HG02623 (cell line): ENCODE measurements around the gene LENEP.

Experiments used
- ATAC-seq: cut with Tn5 transposase; IDR thresholded peaks from one replicate; pipeline ENCODE4 v1.9.1; 2021; ENCODE audit warnings: moderate library complexity; ENCODE audit not compliant: unreplicated experiment

The LENEP gene

DNA sequence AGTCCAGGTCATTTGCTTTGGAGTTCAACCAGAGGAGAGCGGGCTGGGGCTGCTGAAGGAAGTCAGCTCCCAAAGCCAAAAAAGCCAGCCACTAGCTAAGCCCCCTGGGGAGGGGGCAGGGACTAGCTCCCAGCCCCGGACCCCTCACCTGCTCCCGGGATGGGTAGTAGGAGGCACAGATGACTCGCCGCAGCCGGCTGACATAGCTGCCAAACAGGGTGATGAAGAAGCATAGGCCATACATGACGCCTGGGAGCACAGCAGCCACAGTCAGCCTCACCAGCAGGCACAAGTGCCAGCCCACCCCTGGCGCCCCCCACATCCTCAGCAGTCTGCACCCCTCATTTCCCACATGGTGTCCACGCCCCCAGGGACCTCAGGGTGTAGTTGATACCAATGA is 32.8 kb downstream of the LENEP start:
- no peak for ATAC-seq

DNA sequence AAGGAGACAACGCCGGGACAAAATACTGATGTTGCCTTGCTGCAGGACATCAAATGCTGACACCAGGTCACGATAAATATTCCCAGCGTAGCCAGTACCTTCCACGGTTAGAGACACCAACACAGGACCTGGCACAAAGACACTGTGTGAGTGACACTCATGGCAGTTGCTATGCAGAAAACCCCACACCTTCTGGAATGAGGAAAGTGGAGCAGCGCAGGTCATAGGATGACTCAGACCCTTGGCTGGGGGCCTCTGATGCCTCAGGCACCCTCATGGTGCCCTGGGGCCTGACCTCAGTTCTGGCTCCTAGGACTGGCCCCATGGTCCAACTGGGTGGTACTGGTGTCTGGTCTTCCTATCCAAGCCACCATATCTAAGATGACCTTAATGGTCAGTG is 33.2 kb downstream of the LENEP start:
- ATAC-seq = no peak

DNA sequence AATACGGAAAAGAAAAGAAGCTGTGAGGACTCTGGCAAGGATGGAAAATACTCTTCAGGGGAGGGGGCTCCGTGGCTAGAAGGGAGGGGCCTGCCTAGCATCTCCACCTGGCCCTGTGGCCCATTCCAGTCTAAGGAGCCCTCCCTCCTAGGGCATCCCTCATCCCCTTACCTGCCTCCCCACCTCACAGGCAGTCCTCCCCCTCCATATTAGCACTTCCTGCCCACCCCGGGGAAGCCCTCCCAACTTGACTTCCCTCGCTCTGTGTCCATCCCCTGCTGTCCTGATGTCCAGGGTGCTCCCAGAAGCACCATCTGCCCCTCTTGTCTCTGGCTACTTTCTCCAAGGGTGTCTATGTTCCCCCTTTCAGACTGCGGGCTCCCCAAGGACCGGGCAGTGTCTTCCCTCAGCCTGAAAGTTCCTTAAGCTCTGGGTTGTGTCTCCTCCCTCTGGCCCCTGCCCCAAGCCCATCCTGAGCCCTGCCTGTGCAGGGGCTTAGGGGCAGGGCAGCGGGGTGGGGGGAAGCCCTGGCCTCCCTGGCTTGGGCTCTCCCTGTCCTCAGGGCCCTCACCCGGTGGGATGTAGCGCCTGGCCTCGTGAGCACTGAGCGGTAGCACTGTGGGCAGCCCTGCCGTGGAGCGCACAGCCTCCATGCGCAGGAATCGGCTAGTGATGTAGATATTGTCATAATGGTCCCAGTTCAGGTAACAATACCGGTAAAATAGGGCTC is 36.3 kb downstream of the LENEP start:
- no peak for ATAC-seq

DNA sequence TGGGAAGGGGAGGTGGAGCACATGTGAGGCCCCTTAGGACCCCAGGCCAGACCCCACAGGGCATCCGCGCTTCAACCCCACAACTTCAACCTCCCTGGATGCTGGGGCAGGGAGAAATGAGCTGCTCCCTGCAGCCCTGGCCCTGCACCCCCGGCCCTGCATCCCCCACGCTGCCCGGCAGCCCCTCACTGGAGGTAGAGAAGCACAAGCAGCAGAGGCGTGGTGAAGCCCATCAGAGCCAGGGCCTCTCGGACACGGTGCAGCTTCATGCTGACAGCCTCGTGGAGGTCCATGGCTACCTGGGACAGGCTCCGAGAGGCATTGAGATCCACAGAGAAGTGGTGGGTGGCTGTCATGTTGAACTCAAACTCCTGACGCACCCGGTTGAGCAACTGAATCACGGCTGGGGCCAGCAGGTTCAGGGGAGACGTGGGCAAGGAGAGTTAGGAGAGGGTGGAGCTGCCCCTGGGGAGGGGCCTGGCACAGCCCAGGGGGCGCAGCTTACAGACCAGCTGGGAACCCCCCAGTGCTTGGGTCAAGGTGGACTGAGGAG is 36.9 kb downstream of the LENEP start:
- no peak for ATAC-seq

DNA sequence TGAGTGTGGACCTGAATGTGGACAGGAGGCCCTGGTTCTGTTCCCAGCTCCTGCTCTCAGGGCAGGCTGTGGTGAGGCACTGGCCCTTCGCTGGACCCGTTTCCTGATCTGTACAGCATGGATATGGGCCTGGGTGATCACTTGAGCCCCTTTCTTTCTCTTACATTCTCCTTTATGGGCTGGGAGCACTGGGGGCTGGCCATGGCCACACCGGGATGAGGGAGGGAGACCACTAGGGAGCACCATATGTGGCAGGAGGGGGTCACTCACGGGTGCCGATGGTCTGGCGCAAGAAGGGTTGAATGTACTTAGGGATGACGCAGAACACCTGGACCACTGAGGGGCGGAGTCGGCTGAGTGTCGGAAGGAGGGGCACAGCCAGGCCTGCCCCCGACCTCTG is 37.5 kb downstream of the LENEP start:
- no peak for ATAC-seq

DNA sequence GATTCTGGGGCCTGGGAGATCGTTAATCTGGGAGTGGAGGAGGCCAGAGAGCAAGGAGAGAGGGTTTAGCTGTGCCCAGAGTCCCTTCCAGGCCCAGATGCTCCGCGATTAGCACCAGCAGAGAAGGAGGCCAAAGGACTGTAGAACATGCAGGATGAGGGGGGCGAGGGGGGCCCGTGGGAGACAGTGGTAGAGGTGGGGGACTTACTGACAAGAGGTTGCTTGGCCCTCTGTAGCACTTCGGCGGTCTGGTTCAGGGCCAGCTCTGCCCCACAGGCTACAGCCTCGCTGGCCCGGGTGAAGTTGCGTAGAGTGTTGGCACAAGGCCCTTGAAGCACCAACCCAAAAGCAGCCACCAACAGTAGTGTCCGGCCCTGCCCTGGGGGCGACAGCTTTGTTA is 39.5 kb downstream of the LENEP start:
- no peak for ATAC-seq

DNA sequence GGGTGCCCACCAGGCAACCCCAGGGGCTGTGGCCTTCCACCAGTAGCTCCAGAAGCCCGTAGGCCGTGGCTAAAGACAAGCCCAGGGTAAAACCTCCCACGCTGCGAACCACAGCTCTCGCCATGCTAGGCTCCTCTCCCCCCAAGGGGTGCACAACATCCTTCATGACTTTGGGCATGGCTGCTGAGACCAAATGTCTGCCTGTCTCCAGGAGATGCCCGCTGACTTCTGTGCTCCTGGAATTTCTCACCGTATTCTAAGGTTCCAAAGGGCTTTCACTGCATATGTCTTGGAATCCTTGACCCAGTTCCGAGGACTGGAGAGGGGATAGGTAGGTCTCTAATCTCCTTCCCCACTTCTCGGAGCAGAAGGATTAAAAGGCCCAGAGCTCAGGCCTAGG is 40.1 kb downstream of the LENEP start, which contains the start of the genes DCST1 and DCST2:
Gene DCST1 (plus strand): TSS at position 301 of the 400 bp plus-strand sequence. CDS start 213 bp downstream, outside the sequence.
Gene DCST2 (minus strand): TSS at position 258 of the 400 bp plus-strand sequence. CDS start 80 bp downstream, at position 178.
- no peak for ATAC-seq

DNA sequence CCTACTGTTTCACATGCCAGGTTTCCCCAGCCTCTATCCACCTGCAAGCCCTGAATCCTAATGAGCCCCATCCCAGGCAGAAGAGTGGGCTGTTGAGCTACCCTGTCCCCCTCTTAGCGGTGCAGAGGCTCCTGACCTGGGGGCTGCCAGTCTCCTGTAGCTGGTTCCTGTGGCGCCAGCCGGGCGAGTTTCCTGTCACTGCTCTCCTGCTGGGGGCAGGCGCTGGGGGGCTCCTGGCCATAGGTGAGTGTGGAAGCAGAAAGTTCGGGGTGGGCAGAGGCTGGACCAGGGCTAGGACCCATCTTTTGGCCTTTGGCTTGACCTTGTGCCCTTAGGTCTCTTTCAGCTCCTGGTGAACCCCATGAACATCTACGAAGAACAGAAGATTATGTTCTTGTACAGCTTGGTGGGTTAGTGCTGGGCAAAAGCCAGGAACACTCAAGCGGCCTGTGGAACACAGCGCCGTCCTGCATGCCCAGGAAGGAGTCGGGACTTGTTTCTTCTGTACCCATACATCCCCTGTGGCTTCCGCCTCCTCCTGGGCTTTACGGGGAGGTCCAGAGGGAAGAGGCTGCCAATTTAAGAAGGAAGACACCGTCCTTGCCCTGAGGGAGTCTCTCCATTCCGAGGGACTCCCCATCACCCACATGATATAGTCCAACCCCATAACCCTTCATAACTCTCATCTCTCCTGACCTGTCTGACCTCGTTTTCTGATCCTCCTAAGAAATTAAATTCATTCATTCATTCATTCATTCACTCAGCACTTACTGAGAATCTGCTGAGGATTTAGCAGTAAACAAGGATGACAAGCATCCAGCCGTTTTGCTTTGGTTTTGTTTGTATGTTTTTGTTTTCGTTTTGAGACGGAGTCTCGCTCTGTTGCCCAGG is 41.2 kb downstream of the LENEP start:
- no peak for ATAC-seq

DNA sequence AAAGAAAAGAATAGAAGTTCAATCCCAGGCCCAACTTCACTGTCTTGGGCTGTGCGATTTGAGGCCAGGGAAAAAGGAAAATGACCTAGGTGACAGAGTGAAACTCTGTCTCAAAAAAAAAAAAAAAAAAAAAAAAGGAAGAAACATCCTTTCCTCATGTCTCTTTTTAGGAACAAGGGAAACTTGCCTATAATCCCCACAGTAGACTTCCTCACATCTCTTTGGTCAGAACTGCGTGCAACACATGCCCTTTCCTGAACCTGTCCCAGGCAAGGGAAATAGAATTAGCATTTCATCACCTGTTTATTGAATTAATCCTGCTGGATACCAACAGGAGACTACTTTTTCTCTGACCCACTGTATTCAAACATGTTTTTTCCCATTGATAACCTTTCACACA is 42.5 kb downstream of the LENEP start:
- no peak for ATAC-seq

DNA sequence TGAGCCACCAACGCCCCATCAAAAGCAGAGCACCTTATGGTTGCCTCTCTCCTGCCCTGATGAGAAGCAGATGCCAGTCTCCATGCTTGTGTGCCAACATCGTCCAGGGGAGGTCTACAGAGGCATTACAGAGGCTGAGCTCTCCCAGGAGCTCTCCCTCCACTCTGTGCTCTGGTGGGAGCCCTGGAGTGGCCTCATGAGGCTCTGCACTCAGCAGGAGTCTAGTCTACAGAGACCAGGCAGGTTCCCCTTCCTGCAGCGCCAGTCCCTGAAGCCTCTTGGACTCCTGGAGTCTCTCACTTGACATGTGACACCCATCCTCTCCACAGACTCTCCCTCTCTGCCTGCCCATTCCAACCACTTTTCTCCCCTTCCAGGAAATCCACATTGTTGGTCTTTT is 43.7 kb downstream of the LENEP start:
- ATAC-seq = no peak

DNA sequence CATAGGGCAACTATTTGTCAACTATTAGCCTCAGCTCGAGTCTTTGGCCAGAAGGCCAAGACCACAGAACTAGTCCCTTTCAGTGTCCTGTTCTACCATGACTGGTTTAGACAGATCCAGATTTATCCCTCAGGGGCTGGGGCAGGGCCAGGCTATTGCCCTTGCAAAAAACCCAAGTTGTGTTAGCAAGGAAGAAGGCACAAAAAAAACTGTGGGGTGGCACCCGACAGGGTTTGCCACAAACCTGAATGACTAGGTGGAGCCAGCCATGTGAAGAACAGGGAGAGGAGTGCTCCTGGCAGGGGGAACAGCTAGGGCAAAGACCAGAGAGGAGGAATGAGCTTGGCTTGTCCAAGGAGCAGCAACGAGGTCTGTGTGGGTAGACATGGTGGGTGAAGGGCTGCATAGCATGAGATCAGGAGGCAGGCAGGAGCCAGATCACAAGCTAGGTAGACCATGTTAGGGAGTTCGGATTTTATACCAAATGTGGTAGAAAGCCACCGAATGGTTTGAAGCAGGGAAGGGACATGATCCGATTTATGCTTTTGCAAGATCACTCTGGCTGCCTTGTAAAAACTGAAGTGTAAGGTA is 44.6 kb downstream of the LENEP start:
- no peak for ATAC-seq

DNA sequence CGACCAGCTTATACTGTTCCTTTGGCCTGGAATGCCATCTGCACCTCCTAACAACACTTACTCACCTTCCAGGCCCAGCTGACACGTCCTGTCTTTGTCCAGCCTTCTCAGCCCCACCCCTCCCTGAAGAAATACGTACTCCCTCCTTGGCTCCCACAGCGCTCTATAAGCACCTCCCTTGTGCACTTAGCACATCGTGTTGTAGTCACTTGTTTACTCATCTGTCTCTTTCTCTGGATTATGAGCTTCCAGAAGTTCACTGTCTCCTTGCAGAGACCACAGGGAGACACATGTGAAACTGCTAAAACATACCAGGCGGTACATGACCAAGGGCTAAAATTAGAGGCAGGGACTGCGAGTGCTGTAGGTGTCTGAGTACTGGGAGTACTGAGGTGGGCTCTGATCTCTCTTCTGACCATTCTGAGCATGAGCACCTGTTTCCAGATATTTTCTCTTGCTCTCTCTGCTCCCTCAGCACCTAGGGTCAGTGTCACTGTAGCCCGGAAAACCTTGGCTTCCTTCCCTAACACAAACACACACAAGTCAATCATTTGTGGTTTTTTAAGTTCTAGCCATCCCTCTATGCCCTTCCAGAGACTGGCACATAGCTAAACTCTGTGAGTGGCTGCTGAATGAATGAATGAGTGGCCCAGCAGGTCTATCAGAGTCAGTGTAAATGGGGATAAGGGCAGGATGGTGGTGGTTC is 45.4 kb downstream of the LENEP start:
- no peak for ATAC-seq

DNA sequence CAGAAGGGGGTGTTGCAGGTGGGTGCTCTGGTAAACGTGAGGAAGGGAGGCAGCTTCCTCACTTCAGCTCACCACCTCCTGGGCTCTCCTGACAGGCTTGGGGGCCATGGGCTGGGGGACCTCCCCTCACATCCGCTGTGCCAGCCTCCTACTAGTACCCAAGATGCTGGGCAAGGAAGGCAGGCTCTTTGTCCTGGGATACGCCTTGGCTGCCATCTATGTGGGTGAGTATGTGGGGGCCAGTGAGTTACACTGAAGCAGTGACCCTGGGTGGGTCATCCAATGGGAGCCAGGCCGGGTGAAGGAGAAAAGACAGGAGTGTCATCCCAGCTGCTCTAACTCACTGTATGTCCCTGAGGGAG is 45.9 kb downstream of the LENEP start:
- no peak for ATAC-seq

DNA sequence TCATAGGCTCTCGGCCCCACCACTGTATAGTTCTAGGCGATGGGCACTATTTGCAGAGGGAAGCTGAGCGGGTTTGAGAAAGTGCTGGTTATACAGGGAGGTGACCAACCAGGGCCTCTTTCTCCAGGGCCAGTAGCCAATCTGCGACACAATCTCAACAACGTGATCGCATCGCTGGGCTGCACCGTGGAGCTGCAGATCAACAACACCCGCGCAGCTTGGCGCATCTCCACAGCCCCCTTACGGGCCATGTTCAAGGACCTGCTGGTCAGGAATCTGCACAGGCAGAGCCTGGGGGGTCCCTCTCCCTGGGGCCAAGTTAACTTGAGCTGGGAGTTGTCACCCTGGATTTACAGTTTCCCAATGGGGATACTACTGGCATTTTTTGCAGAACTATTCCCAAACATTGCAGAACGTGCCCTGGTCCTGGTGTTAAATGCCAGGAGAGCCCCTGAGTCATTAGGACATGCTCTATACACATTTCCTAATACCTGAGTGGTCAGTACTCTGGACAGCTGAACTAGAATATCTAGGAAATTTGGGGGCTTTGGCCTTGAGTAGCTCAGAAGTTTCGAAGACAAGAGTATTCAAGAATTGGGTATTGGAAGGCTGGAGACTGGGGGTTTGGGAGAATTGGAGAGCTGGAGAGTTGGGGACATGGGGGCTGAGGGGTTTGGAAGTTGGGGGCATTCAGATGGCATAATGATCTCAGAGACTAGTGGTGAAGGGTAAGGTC is 47.1 kb downstream of the LENEP start:
- no peak for ATAC-seq

DNA sequence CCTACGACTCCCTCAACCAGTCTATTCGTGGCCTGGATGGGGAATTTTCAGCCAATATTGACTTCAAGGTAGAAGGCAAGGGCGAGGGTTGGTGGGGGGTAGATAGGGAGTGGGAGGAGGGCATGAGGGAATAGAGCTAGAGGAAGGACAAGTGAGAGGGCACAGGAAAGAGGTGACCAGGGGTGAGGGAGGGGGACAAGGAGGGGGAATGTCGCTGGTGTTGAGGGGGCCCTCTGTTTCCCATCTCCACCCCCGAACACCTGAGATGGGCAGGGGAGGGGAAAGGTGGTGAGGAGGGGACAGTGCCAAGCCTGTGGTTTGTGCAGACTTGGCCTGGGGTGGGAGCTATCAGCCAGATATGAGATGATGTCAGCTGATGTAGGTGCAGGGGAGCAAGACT is 49.4 kb downstream of the LENEP start:
- no peak for ATAC-seq

DNA sequence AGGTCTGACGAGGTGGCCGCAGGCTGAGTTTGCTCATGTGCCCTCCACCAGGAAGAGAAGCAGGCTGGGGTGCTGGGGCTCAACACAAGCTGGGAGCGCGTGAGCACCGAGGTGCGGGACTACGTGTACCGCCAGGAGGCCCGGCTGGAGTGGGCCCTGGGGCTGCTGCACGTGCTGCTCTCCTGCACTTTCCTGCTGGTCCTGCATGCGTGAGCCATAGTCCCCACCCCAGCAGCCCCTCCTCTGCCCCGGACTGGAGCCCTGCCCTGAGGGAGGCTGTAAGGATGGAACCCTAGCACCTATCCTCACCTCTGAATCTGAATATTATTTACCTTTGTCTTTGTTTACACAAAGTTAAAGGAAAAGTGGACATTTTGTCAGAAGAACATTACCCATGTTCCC is 49.9 kb downstream of the LENEP start:
- no peak for ATAC-seq

DNA sequence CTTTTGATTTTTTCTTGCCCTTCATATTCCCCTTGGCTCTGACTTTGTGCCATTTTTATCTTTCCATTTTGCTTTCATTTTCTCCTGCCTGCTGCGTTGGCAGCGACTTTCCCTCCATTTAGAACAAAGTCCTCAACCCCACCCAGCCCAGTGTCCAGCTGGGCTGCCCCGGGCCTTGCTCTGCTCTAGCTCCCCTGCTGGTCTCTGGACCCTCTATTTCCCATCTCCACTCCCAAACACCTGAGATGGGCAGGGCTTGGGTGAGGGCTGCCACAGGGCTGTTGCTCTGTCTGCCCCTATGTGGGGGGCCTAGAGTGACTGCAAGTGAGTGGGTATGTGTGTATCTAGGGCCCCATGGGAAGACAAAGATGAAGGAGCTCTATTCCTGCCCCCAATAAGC is 50.4 kb downstream of the LENEP start:
- no peak for ATAC-seq
